Measurements from ENCODE around the gene CTNNB1.
"Not testable (repeated sequence)": the region's sequence is repeated elsewhere in the genome, so short reads cannot be mapped to it uniquely, and the experiment has no call there.

Gene CTNNB1

DNA sequence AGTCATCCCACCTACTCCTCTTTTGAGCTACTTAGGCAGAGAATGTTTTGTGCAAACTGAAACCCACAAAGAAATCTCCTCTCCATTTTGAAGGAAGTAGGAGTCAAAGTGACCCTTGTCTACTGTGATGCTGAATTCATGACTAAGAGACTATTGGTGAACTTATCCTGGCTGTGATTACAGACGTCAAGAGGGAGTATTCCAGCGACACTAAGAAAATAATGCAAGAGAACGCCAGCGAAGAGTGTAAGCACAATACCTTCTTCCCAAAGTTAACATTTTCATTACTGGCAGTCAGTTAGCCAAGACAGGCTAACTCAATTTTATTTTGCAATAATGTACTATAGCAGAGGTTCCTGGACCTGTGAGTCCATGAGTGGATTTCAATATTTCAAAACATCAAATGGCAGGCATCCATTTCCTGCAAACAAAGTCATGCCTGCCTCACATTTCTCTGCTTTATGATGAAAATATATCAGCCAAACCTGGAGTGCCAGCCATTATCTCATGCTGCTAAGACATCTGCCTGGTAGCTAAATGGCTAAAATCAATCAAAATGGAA is 59.0 kb downstream of the CTNNB1 start:
- no peak for DNase-seq (ENCODE audit: low read depth)

GRCh38 chr3:41259449-41260062 is 60.3 kb downstream of the CTNNB1 start:
- DNase-seq (ENCODE audit: low read depth): no peak

DNA sequence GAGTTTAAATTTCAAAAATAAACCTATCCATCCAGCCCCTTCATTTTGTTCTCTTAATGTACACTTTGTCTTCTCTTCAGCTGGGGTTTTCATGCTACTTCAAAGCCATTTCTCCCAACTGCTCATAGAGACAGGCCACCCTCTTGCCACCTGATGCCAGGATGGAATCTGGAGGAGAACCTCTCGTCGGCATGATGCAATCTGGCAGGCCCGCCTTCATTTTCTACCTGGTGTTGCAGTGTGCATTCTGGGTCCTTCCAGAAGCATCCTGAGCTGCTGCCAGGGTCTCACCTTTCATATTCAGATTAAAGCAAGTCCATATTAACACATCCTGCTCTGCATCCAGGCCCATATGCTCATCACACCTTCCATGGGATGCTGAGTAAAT is 60.8 kb downstream of the CTNNB1 start:
- DNase-seq (ENCODE audit: low read depth): no peak

DNA sequence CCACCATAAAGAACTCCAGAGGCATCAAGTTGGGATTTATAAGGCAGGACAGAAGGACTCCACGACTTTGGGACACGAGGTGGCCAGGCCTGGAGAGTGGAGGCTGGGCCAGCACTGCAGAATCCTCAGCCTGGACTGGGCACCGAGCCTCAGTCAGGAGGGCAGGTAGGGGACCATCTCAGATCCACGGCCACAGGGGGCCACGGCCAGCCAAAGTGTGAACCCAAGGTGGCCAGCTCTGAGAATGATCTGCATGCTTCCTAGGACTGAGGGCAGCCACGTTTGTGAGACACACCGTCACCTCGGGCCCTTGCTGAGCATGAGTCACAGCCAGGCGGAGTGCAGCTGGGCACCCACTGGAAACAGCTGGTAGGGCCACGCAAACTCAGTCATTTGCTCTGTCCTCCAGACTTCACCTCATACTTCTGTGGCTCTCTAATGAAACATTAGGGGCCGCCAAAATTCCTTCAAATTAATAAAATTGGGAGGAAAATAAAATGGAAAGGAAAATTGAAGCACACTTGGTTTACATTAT is 65.8 kb downstream of the CTNNB1 start:
- no peak for DNase-seq (ENCODE audit: low read depth)

GRCh38 chr3:41265823-41266273 is 66.5 kb downstream of the CTNNB1 start:
- DNase-seq (ENCODE audit: low read depth): no peak

- no peak for DNase-seq (ENCODE audit: low read depth)
Measured at GRCh38 chr3:41267975-41268640, 68.8 kb downstream of the CTNNB1 start.

- no peak for DNase-seq (ENCODE audit: low read depth)
Measured at GRCh38 chr3:41272667-41273066, 73.4 kb downstream of the CTNNB1 start.

- no peak for DNase-seq (ENCODE audit: low read depth)
Measured at GRCh38 chr3:41274944-41275668, 75.8 kb downstream of the CTNNB1 start.

- no peak for DNase-seq (ENCODE audit: low read depth)
Measured at GRCh38 chr3:41276191-41276590, 76.9 kb downstream of the CTNNB1 start.

GRCh38 chr3:41277790-41278465 is 78.6 kb downstream of the CTNNB1 start:
- no peak for DNase-seq (ENCODE audit: low read depth)

GRCh38 chr3:41284934-41285333 is 85.6 kb downstream of the CTNNB1 start:
- not testable (repeated sequence) for DNase-seq (ENCODE audit: low read depth)

- DNase-seq (ENCODE audit: low read depth): no peak
Measured at GRCh38 chr3:41286305-41286704, 87.0 kb downstream of the CTNNB1 start.

DNA sequence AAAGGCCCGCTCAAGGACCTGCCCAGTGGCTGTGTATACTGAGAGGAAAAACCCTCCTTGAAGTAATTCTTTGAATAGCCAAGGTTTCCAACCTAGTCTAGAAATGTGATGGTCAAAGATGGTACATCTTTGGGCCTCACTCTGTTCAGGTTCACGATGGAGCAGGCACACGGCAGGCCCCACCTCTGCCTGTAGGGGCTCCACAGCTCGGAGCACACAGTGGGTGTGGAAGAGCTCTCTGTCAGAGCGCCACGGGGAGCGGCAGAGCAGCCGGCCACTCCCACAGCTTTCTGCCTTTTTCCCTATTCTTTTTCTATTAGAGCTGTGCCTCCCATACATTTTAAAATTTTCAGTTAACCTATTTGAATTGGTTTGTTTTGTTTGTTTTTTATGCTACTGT is 89.5 kb downstream of the CTNNB1 start:
- DNase-seq (ENCODE audit: low read depth): no peak
